ENCODE data around the gene ANO3. TPM values are rescaled to one million over a fixed set of nuclear protein-coding genes. Genes with fewer than 3 reads are reported as not detected.

The ANO3 gene
- total RNA-seq, 1 experiment from 2014 or later = not detected

GRCh38 chr11:26321516-26321915 lies 10.4 kb upstream of the ANO3 start:
- Histone ChIP-seq H4K20me1 (ENCODE audit: insufficient read depth, low read depth, low read length) (no peaks in the 10 kb centered on the region), H3K9me3 (ENCODE audit: low read length) (no peaks in the 10 kb centered on the region), H3K27me3 (ENCODE audit: low read length) (no peaks in the 10 kb centered on the region), H3K4me3 (ENCODE audit: low read length) (no peak overlapping the region), H2AFZ (ENCODE audit: low read length) (no peak overlapping the region), H3K79me2 (ENCODE audit: low read length) (no peaks in the 10 kb centered on the region), H3K27ac (ENCODE audit: low read length) (no peak overlapping the region), H3K9ac (ENCODE audit: low read length) (no peak overlapping the region), H3K4me2 (ENCODE audit: low read depth, low read length, poor library complexity, severe bottlenecking) (no peak overlapping the region), H3K9me2 (replicated peaks; ENCODE audit: insufficient read depth, low read length) (no peaks in the 10 kb centered on the region), H3K36me3 (ENCODE audit: insufficient read depth, low read length) (no peaks in the 10 kb centered on the region), H3K4me1 (ENCODE audit: low read length) (peaks cover 3% of the 10 kb centered on the region)
- no peak for DNase-seq

GRCh38 chr11:26322335-26323067 lies 9.4 kb upstream of the ANO3 start:
- Histone ChIP-seq H3K4me1 (ENCODE audit: low read length) (no peaks in the 10 kb centered on the region), H3K79me2 (ENCODE audit: low read length) (no peaks in the 10 kb centered on the region), H3K4me2 (ENCODE audit: low read depth, low read length, poor library complexity, severe bottlenecking) (no peak overlapping the region), H3K4me3 (ENCODE audit: low read length) (no peak overlapping the region), H3K9me2 (replicated peaks; ENCODE audit: insufficient read depth, low read length) (no peaks in the 10 kb centered on the region), H3K9me3 (ENCODE audit: low read length) (no peaks in the 10 kb centered on the region; the same call in 1 of the 2 replicates), H4K20me1 (ENCODE audit: insufficient read depth, low read depth, low read length) (no peaks in the 10 kb centered on the region), H3K27me3 (ENCODE audit: low read length) (no peaks in the 10 kb centered on the region), H2AFZ (ENCODE audit: low read length) (no peak overlapping the region), H3K27ac (ENCODE audit: low read length) (no peak overlapping the region), H3K9ac (ENCODE audit: low read length) (no peak overlapping the region), H3K36me3 (ENCODE audit: insufficient read depth, low read length) (no peaks in the 10 kb centered on the region)
- no peak for DNase-seq

- H3K27ac ChIP-seq (ENCODE audit: low read length) = no peak overlapping the region
- H3K4me3 ChIP-seq (ENCODE audit: low read length) = no peak overlapping the region
- no peaks in the 10 kb centered on the region for H3K79me2 ChIP-seq (ENCODE audit: low read length)
- H3K9me3 ChIP-seq (ENCODE audit: low read length) = no peaks in the 10 kb centered on the region; the same call in 1 of the 2 replicates
- H3K4me1 ChIP-seq (ENCODE audit: low read length) = no peaks in the 10 kb centered on the region
- no peak overlapping the region for H3K9ac ChIP-seq (ENCODE audit: low read length)
- no peaks in the 10 kb centered on the region for H3K27me3 ChIP-seq (ENCODE audit: low read length)
- no peaks in the 10 kb centered on the region for H3K9me2 ChIP-seq (replicated peaks; ENCODE audit: insufficient read depth, low read length)
- H4K20me1 ChIP-seq (ENCODE audit: insufficient read depth, low read depth, low read length) = no peaks in the 10 kb centered on the region
- no peaks in the 10 kb centered on the region for H3K36me3 ChIP-seq (ENCODE audit: insufficient read depth, low read length)
- H2AFZ ChIP-seq (ENCODE audit: low read length) = no peak overlapping the region
- no peak for DNase-seq
- H3K4me2 ChIP-seq (ENCODE audit: low read depth, low read length, poor library complexity, severe bottlenecking) = no peak overlapping the region
These were observed 8.1 kb upstream of the ANO3 start for GRCh38 chr11:26323837-26324236.

GRCh38 chr11:26324270-26324669 lies 7.7 kb upstream of the ANO3 start:
- Histone ChIP-seq H3K4me3 (ENCODE audit: low read length) (no peak overlapping the region), H3K79me2 (ENCODE audit: low read length) (no peaks in the 10 kb centered on the region), H3K9ac (ENCODE audit: low read length) (no peak overlapping the region), H3K27me3 (ENCODE audit: low read length) (no peaks in the 10 kb centered on the region), H3K36me3 (ENCODE audit: insufficient read depth, low read length) (no peaks in the 10 kb centered on the region), H4K20me1 (ENCODE audit: insufficient read depth, low read depth, low read length) (no peaks in the 10 kb centered on the region), H2AFZ (ENCODE audit: low read length) (no peak overlapping the region), H3K4me1 (ENCODE audit: low read length) (no peaks in the 10 kb centered on the region), H3K9me3 (ENCODE audit: low read length) (no peaks in the 10 kb centered on the region; the same call in 1 of the 2 replicates), H3K4me2 (ENCODE audit: low read depth, low read length, poor library complexity, severe bottlenecking) (no peak overlapping the region), H3K27ac (ENCODE audit: low read length) (no peak overlapping the region), H3K9me2 (replicated peaks; ENCODE audit: insufficient read depth, low read length) (no peaks in the 10 kb centered on the region)
- no peak for DNase-seq

GRCh38 chr11:26326793-26327400 lies 5.0 kb upstream of the ANO3 start:
- Histone ChIP-seq H3K4me2 (ENCODE audit: low read depth, low read length, poor library complexity, severe bottlenecking) (no peak overlapping the region), H3K36me3 (ENCODE audit: insufficient read depth, low read length) (no peaks in the 10 kb centered on the region), H4K20me1 (ENCODE audit: insufficient read depth, low read depth, low read length) (no peaks in the 10 kb centered on the region), H3K79me2 (ENCODE audit: low read length) (no peaks in the 10 kb centered on the region), H3K9me3 (ENCODE audit: low read length) (no peaks in the 10 kb centered on the region; the same call in 1 of the 2 replicates), H3K4me1 (ENCODE audit: low read length) (no peaks in the 10 kb centered on the region), H3K4me3 (ENCODE audit: low read length) (no peak overlapping the region), H3K27me3 (ENCODE audit: low read length) (no peaks in the 10 kb centered on the region), H3K9ac (ENCODE audit: low read length) (no peak overlapping the region), H3K9me2 (replicated peaks; ENCODE audit: insufficient read depth, low read length) (no peaks in the 10 kb centered on the region), H2AFZ (ENCODE audit: low read length) (no peak overlapping the region), H3K27ac (ENCODE audit: low read length) (no peak overlapping the region)
- DNase-seq = no peak

- Histone ChIP-seq H3K4me2 (ENCODE audit: low read depth, low read length, poor library complexity, severe bottlenecking) (no peak overlapping the region), H3K9me2 (replicated peaks; ENCODE audit: insufficient read depth, low read length) (no peaks in the 10 kb centered on the region), H2AFZ (ENCODE audit: low read length) (no peak overlapping the region), H3K27me3 (ENCODE audit: low read length) (no peaks in the 10 kb centered on the region), H3K4me1 (ENCODE audit: low read length) (no peaks in the 10 kb centered on the region), H3K79me2 (ENCODE audit: low read length) (no peaks in the 10 kb centered on the region), H4K20me1 (ENCODE audit: insufficient read depth, low read depth, low read length) (no peaks in the 10 kb centered on the region), H3K4me3 (ENCODE audit: low read length) (no peak overlapping the region), H3K9me3 (ENCODE audit: low read length) (no peaks in the 10 kb centered on the region; the same call in 1 of the 2 replicates), H3K9ac (ENCODE audit: low read length) (no peak overlapping the region), H3K27ac (ENCODE audit: low read length) (no peak overlapping the region), H3K36me3 (ENCODE audit: insufficient read depth, low read length) (no peaks in the 10 kb centered on the region)
- no peak for DNase-seq
These were observed 2.7 kb upstream of the ANO3 start for GRCh38 chr11:26329206-26329605.

GRCh38 chr11:26330262-26330661 lies 1.7 kb upstream of the ANO3 start:
- H3K79me2 ChIP-seq (ENCODE audit: low read length) = no peaks in the 10 kb centered on the region
- no peaks in the 10 kb centered on the region for H3K4me1 ChIP-seq (ENCODE audit: low read length)
- no peaks in the 10 kb centered on the region for H3K9me2 ChIP-seq (replicated peaks; ENCODE audit: insufficient read depth, low read length)
- no peak overlapping the region for H3K27ac ChIP-seq (ENCODE audit: low read length)
- no peak overlapping the region for H3K4me3 ChIP-seq (ENCODE audit: low read length)
- H3K4me2 ChIP-seq (ENCODE audit: low read depth, low read length, poor library complexity, severe bottlenecking) = no peak overlapping the region
- no peaks in the 10 kb centered on the region; the same call in 1 of the 2 replicates for H3K9me3 ChIP-seq (ENCODE audit: low read length)
- no peak overlapping the region for H2AFZ ChIP-seq (ENCODE audit: low read length)
- no peak overlapping the region for H3K9ac ChIP-seq (ENCODE audit: low read length)
- H3K36me3 ChIP-seq (ENCODE audit: insufficient read depth, low read length) = no peaks in the 10 kb centered on the region
- H4K20me1 ChIP-seq (ENCODE audit: insufficient read depth, low read depth, low read length) = no peaks in the 10 kb centered on the region
- no peaks in the 10 kb centered on the region for H3K27me3 ChIP-seq (ENCODE audit: low read length)
- no peak for DNase-seq

GRCh38 chr11:26332572-26332915 lies 614 bp downstream of the ANO3 start:
- no peaks in the 10 kb centered on the region for H4K20me1 ChIP-seq (ENCODE audit: insufficient read depth, low read depth, low read length)
- H3K4me1 ChIP-seq (ENCODE audit: low read length) = no peaks in the 10 kb centered on the region
- H3K4me2 ChIP-seq (ENCODE audit: low read depth, low read length, poor library complexity, severe bottlenecking) = no peak overlapping the region
- no peak overlapping the region for H3K27ac ChIP-seq (ENCODE audit: low read length)
- H3K79me2 ChIP-seq (ENCODE audit: low read length) = no peaks in the 10 kb centered on the region
- no peaks in the 10 kb centered on the region for H3K9me2 ChIP-seq (replicated peaks; ENCODE audit: insufficient read depth, low read length)
- H3K9ac ChIP-seq (ENCODE audit: low read length) = no peak overlapping the region
- H3K27me3 ChIP-seq (ENCODE audit: low read length) = no peaks in the 10 kb centered on the region
- H3K4me3 ChIP-seq (ENCODE audit: low read length) = no peak overlapping the region
- H2AFZ ChIP-seq (ENCODE audit: low read length) = no peak overlapping the region
- no peak for DNase-seq
- no peaks in the 10 kb centered on the region for H3K9me3 ChIP-seq (ENCODE audit: low read length)
- no peaks in the 10 kb centered on the region for H3K36me3 ChIP-seq (ENCODE audit: insufficient read depth, low read length)

Data from Karpas-422 (cell line).